WTC11 (cell line): ENCODE results near the gene GNAS-AS1. TPM values are rescaled to one million over a fixed set of nuclear protein-coding genes. Genes with fewer than 3 reads are reported as not detected.

Experiments used
- ATAC-seq: fragments of 200-7000 bp; cut with Tn5 transposase; 2 replicates; pipeline ENCODE4 v1.10.0; 2021; ENCODE audit warnings: mild to moderate bottlenecking, moderate library complexity
- CTCF ChIA-PET: fragments of 300-600 bp; sonication (Branson Sonifier 250); formaldehyde crosslinking; loops from one replicate; lab custom pipeline; 2021; ENCODE audit warnings: antibody characterized with exemption; lab: Charles Lee
- POLR2A ChIA-PET: fragments of 350-600 bp; sonication (Branson Sonifier 250); formaldehyde crosslinking; loops from one replicate; lab custom pipeline; 2021; ENCODE audit warnings: antibody characterized with exemption; lab: Charles Lee
- DNase-seq: peaks from one replicate; pipeline ENCODE4 v3.0.0; 2021; ENCODE audit warnings: low spot score
- H3K27ac Mint-ChIP-seq: 2 replicates; pipeline ENCODE4 v1.8.0; 2021; ENCODE audit warnings: mixed read lengths
- H3K27me3 Mint-ChIP-seq: 2 replicates; pipeline ENCODE4 v1.8.0; 2021; ENCODE audit warnings: low read depth, mild to moderate bottlenecking, moderate library complexity, mixed read lengths
- H3K36me3 Mint-ChIP-seq: 2 replicates; pipeline ENCODE4 v1.8.0; 2021; ENCODE audit warnings: mixed read lengths
- H3K4me1 Mint-ChIP-seq: 2 replicates; pipeline ENCODE4 v1.8.0; 2022; ENCODE audit warnings: mixed read lengths
- H3K4me3 Mint-ChIP-seq: 2 replicates; pipeline ENCODE4 v1.8.0; 2021; ENCODE audit warnings: mild to moderate bottlenecking, moderate library complexity, mixed read lengths
- H3K9me3 Mint-ChIP-seq: 2 replicates; pipeline ENCODE4 v1.8.0; 2021; ENCODE audit warnings: mixed read lengths
- CBFB ChIP-seq: sonication (generic); formaldehyde crosslinking; IDR thresholded peaks from 2 replicates; pipeline ENCODE4 v1.8.1; 2022; ENCODE audit warnings: mild to moderate bottlenecking, low read depth, missing genetic modification reagents
- CREB1 ChIP-seq: sonication (generic); formaldehyde crosslinking; IDR thresholded peaks from 2 replicates; pipeline ENCODE4 v1.8.0; 2023; ENCODE audit warnings: mild to moderate bottlenecking, missing genetic modification reagents
- E2F1 ChIP-seq: sonication (generic); formaldehyde crosslinking; IDR thresholded peaks from 2 replicates; pipeline ENCODE4 v1.8.0; 2022; ENCODE audit warnings: mild to moderate bottlenecking, missing genetic modification reagents
- FOXJ3 ChIP-seq: sonication (generic); formaldehyde crosslinking; IDR thresholded peaks from 2 replicates; pipeline ENCODE4 v1.9.0; 2021; ENCODE audit warnings: missing genetic modification reagents, mild to moderate bottlenecking, borderline replicate concordance
- FOXP1 ChIP-seq: sonication (generic); formaldehyde crosslinking; IDR thresholded peaks from 2 replicates; pipeline ENCODE4 v1.8.0; 2022; ENCODE audit warnings: missing genetic modification reagents, mild to moderate bottlenecking, moderate library complexity, borderline replicate concordance
- GRHL2 ChIP-seq: fragments of 250-450 bp; sonication (Bioruptor Pico); IDR thresholded peaks from 2 replicates; pipeline ENCODE4 v1.8.0; 2022; ENCODE audit warnings: mild to moderate bottlenecking, moderate library complexity; ENCODE audit not compliant: insufficient replicate concordance, severe bottlenecking
- HMGA2 ChIP-seq: fragments of 250-450 bp; sonication (Bioruptor Pico); IDR thresholded peaks from 2 replicates; pipeline ENCODE4 v1.4.0; 2021; ENCODE audit warnings: mild to moderate bottlenecking, moderate library complexity
- IRF1 ChIP-seq: sonication (generic); formaldehyde crosslinking; IDR thresholded peaks from 2 replicates; pipeline ENCODE4 v1.8.0; 2023; ENCODE audit warnings: missing genetic modification reagents
- KAT7 ChIP-seq: sonication (generic); formaldehyde crosslinking; IDR thresholded peaks from 2 replicates; pipeline ENCODE4 v1.8.1; 2023; ENCODE audit warnings: missing genetic modification reagents, mild to moderate bottlenecking, borderline replicate concordance
- MXD4 ChIP-seq: fragments of 250-450 bp; sonication (Bioruptor Pico); IDR thresholded peaks from 2 replicates; pipeline ENCODE4 v1.8.0; 2021; ENCODE audit warnings: mild to moderate bottlenecking, moderate library complexity, borderline replicate concordance
- NFE2L1 ChIP-seq: sonication (generic); formaldehyde crosslinking; IDR thresholded peaks from 2 replicates; pipeline ENCODE4 v1.8.1; 2023; ENCODE audit warnings: missing genetic modification reagents
- SP1 ChIP-seq: sonication (generic); formaldehyde crosslinking; conservative IDR thresholded peaks from 2 replicates; pipeline ENCODE4 v1.8.1; 2022; ENCODE audit warnings: missing genetic modification reagents
- TP53 ChIP-seq: sonication (generic); formaldehyde crosslinking; IDR thresholded peaks from 2 replicates; pipeline ENCODE4 v1.8.1; 2023; ENCODE audit warnings: mild to moderate bottlenecking, missing genetic modification reagents
- ZNF138 ChIP-seq: sonication (generic); formaldehyde crosslinking; conservative IDR thresholded peaks from 2 replicates; pipeline ENCODE4 v1.8.1; 2022; ENCODE audit warnings: mild to moderate bottlenecking, moderate library complexity, missing genetic modification reagents
- ZNF423 ChIP-seq: fragments of 250-450 bp; sonication (Bioruptor Pico); IDR thresholded peaks from 2 replicates; pipeline ENCODE4 v2.1.2; 2022; ENCODE audit warnings: mild to moderate bottlenecking, moderate library complexity
- total RNA-seq: library from RNA; stranded (reverse); gene quantifications from 3 replicates; pipeline ENCODE4 v1.2.3, GENCODE V29; 2021
- TF ChIP-seq, protein P1 (sequence below): sonication (generic); formaldehyde crosslinking; IDR thresholded peaks from 2 replicates; pipeline ENCODE4 v1.8.1; 2023; ENCODE audit warnings: mild to moderate bottlenecking, moderate library complexity, missing genetic modification reagents
- TF ChIP-seq, protein P2 (sequence below): fragments of 250-450 bp; sonication (Bioruptor Pico); IDR thresholded peaks from 2 replicates; pipeline ENCODE4 v1.9.0; 2021; ENCODE audit warnings: mild to moderate bottlenecking
- TF ChIP-seq, protein P3 (sequence below): sonication (generic); formaldehyde crosslinking; conservative IDR thresholded peaks from 2 replicates; pipeline ENCODE4 v1.8.1; 2023; ENCODE audit warnings: mild to moderate bottlenecking, low read depth, missing genetic modification reagents, moderate library complexity
- TF ChIP-seq, protein P4 (sequence below): sonication (generic); formaldehyde crosslinking; IDR thresholded peaks from 2 replicates; pipeline ENCODE4 v1.8.1; 2022; ENCODE audit warnings: low read depth, missing genetic modification reagents, borderline replicate concordance

GNAS-AS1 gene
- total RNA-seq, 1 experiment from 2014 or later = 12.2 TPM

GRCh38 chr20:58877976-58878360 is 27.3 kb upstream of the GNAS-AS1 start (continued):
- TF ChIP-seq MXD4 (CRISPR knock-in tag) = no peak
- TF ChIP-seq, all 79 proteins: peak for 0

DNA sequence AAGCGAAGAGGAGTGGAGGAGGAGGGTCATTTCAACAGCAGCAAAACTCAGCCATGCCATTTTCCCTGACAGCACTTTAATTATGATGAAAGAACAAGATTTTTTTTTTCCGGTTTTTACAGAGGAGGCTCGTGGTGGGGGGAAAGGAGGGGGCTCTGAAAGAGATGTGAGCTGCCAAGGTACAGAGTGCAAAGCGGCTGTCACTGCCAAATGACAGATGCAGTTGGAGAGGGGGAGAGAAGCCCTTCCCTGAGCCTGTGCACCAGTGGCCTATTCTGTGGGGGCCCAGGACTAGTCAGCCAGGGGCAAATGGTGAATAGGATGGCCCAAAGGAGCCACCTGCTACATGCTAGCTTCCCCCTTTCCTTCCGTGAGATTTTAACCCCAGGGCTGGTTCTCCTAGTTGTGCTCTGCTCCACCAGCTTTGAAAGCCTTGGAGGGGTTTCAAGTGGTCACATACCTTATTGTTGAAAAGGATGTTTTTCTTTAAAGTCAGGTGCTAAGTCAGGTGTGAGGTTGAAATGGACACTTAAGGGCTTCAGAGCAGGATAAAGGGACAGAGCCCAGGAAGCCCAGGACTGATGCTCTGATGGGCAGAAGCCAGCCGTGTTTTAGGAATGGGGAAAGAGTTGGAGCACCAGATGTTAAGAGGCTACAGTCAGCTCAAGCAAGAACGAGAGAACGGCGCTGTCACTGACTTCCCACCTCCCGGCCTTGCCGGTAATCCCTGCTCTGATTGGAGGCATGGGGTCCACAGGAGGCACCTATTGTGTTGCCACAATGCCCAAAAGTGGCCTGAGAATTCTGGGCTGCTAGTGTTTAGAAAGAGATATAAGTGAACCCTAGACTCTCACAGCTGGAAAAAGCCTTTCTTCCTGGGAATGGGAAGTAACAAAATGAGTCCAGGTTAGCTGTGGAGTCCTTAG is 26.6 kb upstream of the GNAS-AS1 start:
- TF ChIP-seq, protein P1, sequence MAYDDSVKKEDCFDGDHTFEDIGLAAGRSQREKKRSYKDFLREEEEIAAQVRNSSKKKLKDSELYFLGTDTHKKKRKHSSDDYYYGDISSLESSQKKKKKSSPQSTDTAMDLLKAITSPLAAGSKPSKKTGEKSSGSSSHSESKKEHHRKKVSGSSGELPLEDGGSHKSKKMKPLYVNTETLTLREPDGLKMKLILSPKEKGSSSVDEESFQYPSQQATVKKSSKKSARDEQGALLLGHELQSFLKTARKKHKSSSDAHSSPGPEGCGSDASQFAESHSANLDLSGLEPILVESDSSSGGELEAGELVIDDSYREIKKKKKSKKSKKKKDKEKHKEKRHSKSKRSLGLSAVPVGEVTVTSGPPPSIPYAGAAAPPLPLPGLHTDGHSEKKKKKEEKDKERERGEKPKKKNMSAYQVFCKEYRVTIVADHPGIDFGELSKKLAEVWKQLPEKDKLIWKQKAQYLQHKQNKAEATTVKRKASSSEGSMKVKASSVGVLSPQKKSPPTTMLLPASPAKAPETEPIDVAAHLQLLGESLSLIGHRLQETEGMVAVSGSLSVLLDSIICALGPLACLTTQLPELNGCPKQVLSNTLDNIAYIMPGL (CRISPR knock-in tag) = no peak
- TF ChIP-seq SP1 = no peak
- TF ChIP-seq, protein P2, sequence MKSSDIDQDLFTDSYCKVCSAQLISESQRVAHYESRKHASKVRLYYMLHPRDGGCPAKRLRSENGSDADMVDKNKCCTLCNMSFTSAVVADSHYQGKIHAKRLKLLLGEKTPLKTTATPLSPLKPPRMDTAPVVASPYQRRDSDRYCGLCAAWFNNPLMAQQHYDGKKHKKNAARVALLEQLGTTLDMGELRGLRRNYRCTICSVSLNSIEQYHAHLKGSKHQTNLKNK (CRISPR knock-in tag) = no peak
- TF ChIP-seq ZNF138 (CRISPR knock-in tag) = no peak
- TF ChIP-seq, protein P3, sequence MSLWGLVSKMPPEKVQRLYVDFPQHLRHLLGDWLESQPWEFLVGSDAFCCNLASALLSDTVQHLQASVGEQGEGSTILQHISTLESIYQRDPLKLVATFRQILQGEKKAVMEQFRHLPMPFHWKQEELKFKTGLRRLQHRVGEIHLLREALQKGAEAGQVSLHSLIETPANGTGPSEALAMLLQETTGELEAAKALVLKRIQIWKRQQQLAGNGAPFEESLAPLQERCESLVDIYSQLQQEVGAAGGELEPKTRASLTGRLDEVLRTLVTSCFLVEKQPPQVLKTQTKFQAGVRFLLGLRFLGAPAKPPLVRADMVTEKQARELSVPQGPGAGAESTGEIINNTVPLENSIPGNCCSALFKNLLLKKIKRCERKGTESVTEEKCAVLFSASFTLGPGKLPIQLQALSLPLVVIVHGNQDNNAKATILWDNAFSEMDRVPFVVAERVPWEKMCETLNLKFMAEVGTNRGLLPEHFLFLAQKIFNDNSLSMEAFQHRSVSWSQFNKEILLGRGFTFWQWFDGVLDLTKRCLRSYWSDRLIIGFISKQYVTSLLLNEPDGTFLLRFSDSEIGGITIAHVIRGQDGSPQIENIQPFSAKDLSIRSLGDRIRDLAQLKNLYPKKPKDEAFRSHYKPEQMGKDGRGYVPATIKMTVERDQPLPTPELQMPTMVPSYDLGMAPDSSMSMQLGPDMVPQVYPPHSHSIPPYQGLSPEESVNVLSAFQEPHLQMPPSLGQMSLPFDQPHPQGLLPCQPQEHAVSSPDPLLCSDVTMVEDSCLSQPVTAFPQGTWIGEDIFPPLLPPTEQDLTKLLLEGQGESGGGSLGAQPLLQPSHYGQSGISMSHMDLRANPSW (CRISPR knock-in tag) = no peak
- TF ChIP-seq GRHL2 (CRISPR knock-in tag) = no peak
- TF ChIP-seq NFE2L1 (CRISPR knock-in tag) = no peak
- TF ChIP-seq ZNF423 (CRISPR knock-in tag) = no peak
- TF ChIP-seq IRF1 = no peak
- TF ChIP-seq CREB1 (CRISPR knock-in tag) = no peak
- TF ChIP-seq E2F1 (CRISPR knock-in tag) = no peak
- TF ChIP-seq, protein P4, sequence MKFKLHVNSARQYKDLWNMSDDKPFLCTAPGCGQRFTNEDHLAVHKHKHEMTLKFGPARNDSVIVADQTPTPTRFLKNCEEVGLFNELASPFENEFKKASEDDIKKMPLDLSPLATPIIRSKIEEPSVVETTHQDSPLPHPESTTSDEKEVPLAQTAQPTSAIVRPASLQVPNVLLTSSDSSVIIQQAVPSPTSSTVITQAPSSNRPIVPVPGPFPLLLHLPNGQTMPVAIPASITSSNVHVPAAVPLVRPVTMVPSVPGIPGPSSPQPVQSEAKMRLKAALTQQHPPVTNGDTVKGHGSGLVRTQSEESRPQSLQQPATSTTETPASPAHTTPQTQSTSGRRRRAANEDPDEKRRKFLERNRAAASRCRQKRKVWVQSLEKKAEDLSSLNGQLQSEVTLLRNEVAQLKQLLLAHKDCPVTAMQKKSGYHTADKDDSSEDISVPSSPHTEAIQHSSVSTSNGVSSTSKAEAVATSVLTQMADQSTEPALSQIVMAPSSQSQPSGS (CRISPR knock-in tag) = no peak
- no peak for TF ChIP-seq CBFB
- TF ChIP-seq TP53 (CRISPR knock-in tag) = no peak
- TF ChIP-seq HMGA2 (CRISPR knock-in tag) = no peak
- no peak for TF ChIP-seq FOXJ3 (CRISPR knock-in tag)
- no peak for TF ChIP-seq KAT7 (CRISPR knock-in tag)
- no peak for TF ChIP-seq FOXP1
- TF ChIP-seq, all 79 proteins: peak for 0
- Mint-ChIP-seq H3K4me1 (peaks cover 67% of the 10 kb centered on the region), H3K27ac (peak overlapping the region; percentile 68; the same call in 1 of the 2 replicates), H3K27me3 (no peaks in the 10 kb centered on the region), H3K9me3 (no peaks in the 10 kb centered on the region), H3K4me3 (0 out of 2 replicates have a peak overlapping the region, but pooled peaks have one; percentile 13), H3K36me3 (peaks cover 5% of the 10 kb centered on the region)
- ATAC-seq = peak; percentile 83
- ChIA-PET POLR2A (interaction anchor here (1.4 kb wide), 1 partner anchor 34 kb away, joined by 3 read pairs; no protein-coding TSS in a partner anchor), CTCF (interaction anchor here (0.6 to 2.7 kb wide), 10 partner anchors 10 to 642 kb away, joined by 3 to 10 read pairs (median 4); partner anchors contain the start of genes GNAS, GNAS-AS1 and STX16)
- no peak for DNase-seq
